ENCODE data around the gene HSP90AB1. TPM values are rescaled to one million over a fixed set of nuclear protein-coding genes. Genes with fewer than 3 reads are reported as not detected.
A peak's percentile ranks its signal among the peaks of the same experiment; 100 is the strongest.

Gene HSP90AB1
- total and polyA plus RNA-seq, 9 of the 15 experiments (the other 6 are each of a cell fraction or from before 2014, with no cell fraction given): 1,780 to 3,358 (median 2,262) TPM

- TF ChIP-seq, protein P1, sequence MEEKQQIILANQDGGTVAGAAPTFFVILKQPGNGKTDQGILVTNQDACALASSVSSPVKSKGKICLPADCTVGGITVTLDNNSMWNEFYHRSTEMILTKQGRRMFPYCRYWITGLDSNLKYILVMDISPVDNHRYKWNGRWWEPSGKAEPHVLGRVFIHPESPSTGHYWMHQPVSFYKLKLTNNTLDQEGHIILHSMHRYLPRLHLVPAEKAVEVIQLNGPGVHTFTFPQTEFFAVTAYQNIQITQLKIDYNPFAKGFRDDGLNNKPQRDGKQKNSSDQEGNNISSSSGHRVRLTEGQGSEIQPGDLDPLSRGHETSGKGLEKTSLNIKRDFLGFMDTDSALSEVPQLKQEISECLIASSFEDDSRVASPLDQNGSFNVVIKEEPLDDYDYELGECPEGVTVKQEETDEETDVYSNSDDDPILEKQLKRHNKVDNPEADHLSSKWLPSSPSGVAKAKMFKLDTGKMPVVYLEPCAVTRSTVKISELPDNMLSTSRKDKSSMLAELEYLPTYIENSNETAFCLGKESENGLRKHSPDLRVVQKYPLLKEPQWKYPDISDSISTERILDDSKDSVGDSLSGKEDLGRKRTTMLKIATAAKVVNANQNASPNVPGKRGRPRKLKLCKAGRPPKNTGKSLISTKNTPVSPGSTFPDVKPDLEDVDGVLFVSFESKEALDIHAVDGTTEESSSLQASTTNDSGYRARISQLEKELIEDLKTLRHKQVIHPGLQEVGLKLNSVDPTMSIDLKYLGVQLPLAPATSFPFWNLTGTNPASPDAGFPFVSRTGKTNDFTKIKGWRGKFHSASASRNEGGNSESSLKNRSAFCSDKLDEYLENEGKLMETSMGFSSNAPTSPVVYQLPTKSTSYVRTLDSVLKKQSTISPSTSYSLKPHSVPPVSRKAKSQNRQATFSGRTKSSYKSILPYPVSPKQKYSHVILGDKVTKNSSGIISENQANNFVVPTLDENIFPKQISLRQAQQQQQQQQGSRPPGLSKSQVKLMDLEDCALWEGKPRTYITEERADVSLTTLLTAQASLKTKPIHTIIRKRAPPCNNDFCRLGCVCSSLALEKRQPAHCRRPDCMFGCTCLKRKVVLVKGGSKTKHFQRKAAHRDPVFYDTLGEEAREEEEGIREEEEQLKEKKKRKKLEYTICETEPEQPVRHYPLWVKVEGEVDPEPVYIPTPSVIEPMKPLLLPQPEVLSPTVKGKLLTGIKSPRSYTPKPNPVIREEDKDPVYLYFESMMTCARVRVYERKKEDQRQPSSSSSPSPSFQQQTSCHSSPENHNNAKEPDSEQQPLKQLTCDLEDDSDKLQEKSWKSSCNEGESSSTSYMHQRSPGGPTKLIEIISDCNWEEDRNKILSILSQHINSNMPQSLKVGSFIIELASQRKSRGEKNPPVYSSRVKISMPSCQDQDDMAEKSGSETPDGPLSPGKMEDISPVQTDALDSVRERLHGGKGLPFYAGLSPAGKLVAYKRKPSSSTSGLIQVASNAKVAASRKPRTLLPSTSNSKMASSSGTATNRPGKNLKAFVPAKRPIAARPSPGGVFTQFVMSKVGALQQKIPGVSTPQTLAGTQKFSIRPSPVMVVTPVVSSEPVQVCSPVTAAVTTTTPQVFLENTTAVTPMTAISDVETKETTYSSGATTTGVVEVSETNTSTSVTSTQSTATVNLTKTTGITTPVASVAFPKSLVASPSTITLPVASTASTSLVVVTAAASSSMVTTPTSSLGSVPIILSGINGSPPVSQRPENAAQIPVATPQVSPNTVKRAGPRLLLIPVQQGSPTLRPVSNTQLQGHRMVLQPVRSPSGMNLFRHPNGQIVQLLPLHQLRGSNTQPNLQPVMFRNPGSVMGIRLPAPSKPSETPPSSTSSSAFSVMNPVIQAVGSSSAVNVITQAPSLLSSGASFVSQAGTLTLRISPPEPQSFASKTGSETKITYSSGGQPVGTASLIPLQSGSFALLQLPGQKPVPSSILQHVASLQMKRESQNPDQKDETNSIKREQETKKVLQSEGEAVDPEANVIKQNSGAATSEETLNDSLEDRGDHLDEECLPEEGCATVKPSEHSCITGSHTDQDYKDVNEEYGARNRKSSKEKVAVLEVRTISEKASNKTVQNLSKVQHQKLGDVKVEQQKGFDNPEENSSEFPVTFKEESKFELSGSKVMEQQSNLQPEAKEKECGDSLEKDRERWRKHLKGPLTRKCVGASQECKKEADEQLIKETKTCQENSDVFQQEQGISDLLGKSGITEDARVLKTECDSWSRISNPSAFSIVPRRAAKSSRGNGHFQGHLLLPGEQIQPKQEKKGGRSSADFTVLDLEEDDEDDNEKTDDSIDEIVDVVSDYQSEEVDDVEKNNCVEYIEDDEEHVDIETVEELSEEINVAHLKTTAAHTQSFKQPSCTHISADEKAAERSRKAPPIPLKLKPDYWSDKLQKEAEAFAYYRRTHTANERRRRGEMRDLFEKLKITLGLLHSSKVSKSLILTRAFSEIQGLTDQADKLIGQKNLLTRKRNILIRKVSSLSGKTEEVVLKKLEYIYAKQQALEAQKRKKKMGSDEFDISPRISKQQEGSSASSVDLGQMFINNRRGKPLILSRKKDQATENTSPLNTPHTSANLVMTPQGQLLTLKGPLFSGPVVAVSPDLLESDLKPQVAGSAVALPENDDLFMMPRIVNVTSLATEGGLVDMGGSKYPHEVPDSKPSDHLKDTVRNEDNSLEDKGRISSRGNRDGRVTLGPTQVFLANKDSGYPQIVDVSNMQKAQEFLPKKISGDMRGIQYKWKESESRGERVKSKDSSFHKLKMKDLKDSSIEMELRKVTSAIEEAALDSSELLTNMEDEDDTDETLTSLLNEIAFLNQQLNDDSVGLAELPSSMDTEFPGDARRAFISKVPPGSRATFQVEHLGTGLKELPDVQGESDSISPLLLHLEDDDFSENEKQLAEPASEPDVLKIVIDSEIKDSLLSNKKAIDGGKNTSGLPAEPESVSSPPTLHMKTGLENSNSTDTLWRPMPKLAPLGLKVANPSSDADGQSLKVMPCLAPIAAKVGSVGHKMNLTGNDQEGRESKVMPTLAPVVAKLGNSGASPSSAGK (IDR thresholded peaks at IDR 0.05): peak; percentile 68
- TF ChIP-seq CREB3 (tag; conservative IDR thresholded peaks at IDR 0.05; ENCODE audit: low read depth) (no peak), MTA2 (IDR thresholded peaks at IDR 0.05; ENCODE audit: low read depth) (no peak), ZNF586 (CRISPR knock-in tag; conservative IDR thresholded peaks at IDR 0.05) (no peak; the same call in 1 of the 2 replicates), ARID2 (IDR thresholded peaks at IDR 0.05) (no peak), MLX (CRISPR knock-in tag; conservative IDR thresholded peaks at IDR 0.05) (0 out of 4 replicates have a peak, but pooled peaks of 1 of the 2 experiments have one; percentile 10), ILK (tag; IDR thresholded peaks at IDR 0.05; ENCODE audit: borderline replicate concordance, low read depth) (no peak), NFATC3 (IDR thresholded peaks at IDR 0.05) (no peak), ZNF584 (CRISPR knock-in tag; IDR thresholded peaks at IDR 0.05; ENCODE audit: low read depth) (peak; percentile 78; the same call in 1 of the 2 replicates)
- TF ChIP-seq, protein P2, sequence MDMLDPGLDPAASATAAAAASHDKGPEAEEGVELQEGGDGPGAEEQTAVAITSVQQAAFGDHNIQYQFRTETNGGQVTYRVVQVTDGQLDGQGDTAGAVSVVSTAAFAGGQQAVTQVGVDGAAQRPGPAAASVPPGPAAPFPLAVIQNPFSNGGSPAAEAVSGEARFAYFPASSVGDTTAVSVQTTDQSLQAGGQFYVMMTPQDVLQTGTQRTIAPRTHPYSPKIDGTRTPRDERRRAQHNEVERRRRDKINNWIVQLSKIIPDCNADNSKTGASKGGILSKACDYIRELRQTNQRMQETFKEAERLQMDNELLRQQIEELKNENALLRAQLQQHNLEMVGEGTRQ (CRISPR knock-in tag; IDR thresholded peaks at IDR 0.05): peak; percentile 40
Observed at GRCh38 chr6:44247338-44248302, 719 bp downstream of the HSP90AB1 start (continued).

Measured in K562 (cell line).